HepG2 (cell line): ENCODE data around the gene ZFPL1. TPM values are rescaled to one million over a fixed set of nuclear protein-coding genes. Genes with fewer than 3 reads are reported as not detected.

Experiments
- ATF7-NPFF ChIP-seq: sonication (generic); formaldehyde crosslinking; IDR thresholded peaks from 2 replicates; pipeline ENCODE4 v1.8.1; 2023; ENCODE audit warnings: mild to moderate bottlenecking, low read depth, missing genetic modification reagents, moderate library complexity
- CC2D1A ChIP-seq: sonication (generic); formaldehyde crosslinking; IDR thresholded peaks from 2 replicates; pipeline ENCODE4 v1.8.1; 2023; ENCODE audit warnings: mild to moderate bottlenecking, missing genetic modification reagents
- CCDC6 ChIP-seq: sonication (generic); formaldehyde crosslinking; IDR thresholded peaks from 2 replicates; pipeline ENCODE4 v1.8.1; 2022; ENCODE audit warnings: mild to moderate bottlenecking, missing genetic modification reagents, moderate library complexity
- GPN1 ChIP-seq: sonication (generic); formaldehyde crosslinking; IDR thresholded peaks from 2 replicates; pipeline ENCODE4 v1.5.1; 2020; ENCODE audit warnings: missing genetic modification reagents, borderline replicate concordance
- GTF3A ChIP-seq: sonication (generic); formaldehyde crosslinking; conservative IDR thresholded peaks from 2 replicates; pipeline ENCODE4 v1.4.0; 2020; ENCODE audit warnings: mild to moderate bottlenecking, missing genetic modification reagents
- IRF2 ChIP-seq: IDR thresholded peaks from 2 replicates; pipeline ENCODE4 v1.6.1; 2018; ENCODE audit warnings: missing genetic modification reagents, missing compliant biosample characterization
- MED8 ChIP-seq: sonication (generic); formaldehyde crosslinking; IDR thresholded peaks from 2 replicates; pipeline ENCODE4 v1.8.1; 2023; ENCODE audit warnings: mild to moderate bottlenecking, missing genetic modification reagents; ENCODE audit not compliant: insufficient replicate concordance
- NFE2 ChIP-seq: sonication (generic); formaldehyde crosslinking; IDR thresholded peaks from 2 replicates; pipeline ENCODE4 v1.4.0; 2020; ENCODE audit warnings: missing genetic modification reagents
- NKX3-1 ChIP-seq: sonication (generic); formaldehyde crosslinking; IDR thresholded peaks from 2 replicates; pipeline ENCODE4 v1.5.0; 2020; ENCODE audit warnings: missing genetic modification reagents
- PHB2 ChIP-seq: fragments of 450-650 bp; IDR thresholded peaks from 2 replicates; pipeline ENCODE4 v1.6.1; 2018; ENCODE audit not compliant: partially characterized antibody
- TEAD2 ChIP-seq: sonication (generic); formaldehyde crosslinking; IDR thresholded peaks from 2 replicates; pipeline ENCODE4 v1.9.0; 2021; ENCODE audit warnings: missing genetic modification reagents
- TSC22D2 ChIP-seq: sonication (generic); formaldehyde crosslinking; IDR thresholded peaks from 2 replicates; pipeline ENCODE4 v1.5.1; 2020; ENCODE audit warnings: missing genetic modification reagents, mild to moderate bottlenecking, borderline replicate concordance
- ZHX2 ChIP-seq, 2 experiments: sonication (generic) in 1 of 2; formaldehyde crosslinking in 1 of 2; IDR thresholded peaks; 2 replicates each; pipeline versions ENCODE4 v1.6.1 to v1.9.0; 2014 to 2022; ENCODE audit warnings: antibody characterized with exemption in 1 of 2, borderline replicate concordance in 1 of 2, inconsistent platforms in 1 of 2, low read depth in 1 of 2, missing genetic modification reagents in 1 of 2
- ZNF274 ChIP-seq: sonication (generic); formaldehyde crosslinking; IDR thresholded peaks from 2 replicates; pipeline ENCODE4 v1.5.1; 2020; ENCODE audit warnings: mild to moderate bottlenecking, missing genetic modification reagents
- ZNF331 ChIP-seq: sonication (generic); formaldehyde crosslinking; IDR thresholded peaks from 2 replicates; pipeline ENCODE4 v1.4.0; 2020; ENCODE audit warnings: missing genetic modification reagents
- ZNF460 ChIP-seq: sonication (generic); formaldehyde crosslinking; IDR thresholded peaks from 2 replicates; pipeline ENCODE4 v1.5.1; 2020; ENCODE audit warnings: missing genetic modification reagents, mild to moderate bottlenecking, borderline replicate concordance
- ZNF513 ChIP-seq: sonication (generic); formaldehyde crosslinking; conservative IDR thresholded peaks from 2 replicates; pipeline ENCODE4 v1.5.0; 2020; ENCODE audit warnings: missing genetic modification reagents
- ZNF766 ChIP-seq: sonication (generic); formaldehyde crosslinking; IDR thresholded peaks from 2 replicates; pipeline ENCODE4 v1.5.0; 2020; ENCODE audit warnings: missing genetic modification reagents, borderline replicate concordance
- polyA plus RNA-seq, 8 experiments: library from polyadenylated mRNA; depleted of rRNA in 3 of 8; stranded (reverse) in 7 of 8; unstranded in 1 of 8; fragments of >200 nt; fragmentation: Illumina TruSeq in 4 of 8; extraction: Trizol in 4 of 8; gene quantifications; 2 replicates each; pipeline versions ENCODE4 v1.2.1 to v1.2.3, GENCODE V29; 2011 to 2016; ENCODE audit warnings: low read depth in 4 of 8, missing spikeins in 1 of 8, mixed read lengths in 1 of 8; ENCODE audit not compliant: insufficient read depth in 1 of 8
- total RNA-seq, 5 experiments: library from RNA; depleted of rRNA; stranded (reverse); fragments of >200 nt; fragmentation: Illumina TruSeq; extraction: Trizol; gene quantifications; 2 replicates each; pipeline ENCODE4 v1.2.3, GENCODE V29; 2016; ENCODE audit warnings: low read depth in 1 of 5
- TF ChIP-seq, protein P1 (sequence below): IDR thresholded peaks from 2 replicates; pipeline ENCODE4 v1.6.1; 2016
- TF ChIP-seq, protein P2 (sequence below): sonication (generic); formaldehyde crosslinking; IDR thresholded peaks from 2 replicates; pipeline ENCODE4 v1.5.0; 2020; ENCODE audit warnings: mild to moderate bottlenecking, missing genetic modification reagents

ZFPL1 gene
- total and polyA plus RNA-seq, 2 of the 13 experiments (the other 11 are each of a cell fraction or from before 2014, with no cell fraction given), result 32.2 to 56.0 TPM

DNA sequence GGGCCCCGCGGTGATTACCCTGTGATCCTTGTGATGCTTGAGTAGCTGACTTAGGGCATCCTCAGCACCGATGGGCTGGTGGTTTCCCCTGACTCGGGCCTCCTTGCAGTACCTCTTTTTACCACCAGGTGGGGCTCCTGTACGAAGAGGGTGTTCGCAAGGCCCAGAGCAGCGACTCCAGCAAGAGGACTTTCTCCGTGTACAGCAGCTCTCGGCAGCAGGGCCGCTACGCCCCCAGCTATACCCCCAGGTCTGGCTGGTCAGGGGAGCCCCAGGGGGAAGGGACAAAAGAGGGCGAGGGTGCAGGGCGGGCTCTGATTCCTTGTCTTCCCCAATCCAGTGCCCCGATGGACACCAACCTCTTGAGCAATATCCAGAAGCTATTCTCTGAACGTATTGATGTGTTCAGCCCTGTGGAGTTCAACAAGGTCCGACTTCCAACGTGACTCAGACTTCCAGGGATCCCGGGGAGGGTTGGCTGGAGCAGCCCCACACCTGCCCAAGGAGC is 26.4 kb downstream of the ZFPL1 start (continued):
- TF ChIP-seq ZHX2 (IDR thresholded peaks at IDR 0.05; ENCODE audit: low read depth) (no peak), ZHX2 (CRISPR knock-in tag; IDR thresholded peaks at IDR 0.05; ENCODE audit: borderline replicate concordance) (no peak), PHB2 (no peak), MED8 (CRISPR knock-in tag) (no peak), TSC22D2 (CRISPR knock-in tag) (0 out of 2 replicates have a peak, but pooled peaks have one; percentile 44), CCDC6 (no peak), ZNF460 (CRISPR knock-in tag) (no peak), NKX3-1 (CRISPR knock-in tag) (no peak), GPN1 (CRISPR knock-in tag) (no peak), NFE2 (no peak), TEAD2 (CRISPR knock-in tag) (no peak), ZNF274 (CRISPR knock-in tag) (no peak), CC2D1A (CRISPR knock-in tag) (no peak), ZNF513 (no peak), IRF2 (CRISPR knock-in tag) (0 out of 2 replicates have a peak, but pooled peaks have one; percentile 24), ATF7-NPFF (CRISPR knock-in tag) (no peak), GTF3A (CRISPR knock-in tag) (no peak), ZNF331 (CRISPR knock-in tag) (0 out of 2 replicates have a peak, but pooled peaks have one; percentile 17), ZNF766 (CRISPR knock-in tag) (no peak)
- TF ChIP-seq, protein P1, sequence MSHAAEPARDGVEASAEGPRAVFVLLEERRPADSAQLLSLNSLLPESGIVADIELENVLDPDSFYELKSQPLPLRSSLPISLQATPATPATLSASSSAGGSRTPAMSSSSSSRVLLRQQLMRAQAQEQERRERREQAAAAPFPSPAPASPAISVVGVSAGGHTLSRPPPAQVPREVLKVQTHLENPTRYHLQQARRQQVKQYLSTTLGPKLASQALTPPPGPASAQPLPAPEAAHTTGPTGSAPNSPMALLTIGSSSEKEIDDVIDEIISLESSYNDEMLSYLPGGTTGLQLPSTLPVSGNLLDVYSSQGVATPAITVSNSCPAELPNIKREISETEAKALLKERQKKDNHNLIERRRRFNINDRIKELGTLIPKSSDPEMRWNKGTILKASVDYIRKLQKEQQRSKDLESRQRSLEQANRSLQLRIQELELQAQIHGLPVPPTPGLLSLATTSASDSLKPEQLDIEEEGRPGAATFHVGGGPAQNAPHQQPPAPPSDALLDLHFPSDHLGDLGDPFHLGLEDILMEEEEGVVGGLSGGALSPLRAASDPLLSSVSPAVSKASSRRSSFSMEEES (CRISPR knock-in tag), result no peak
- TF ChIP-seq, protein P2, sequence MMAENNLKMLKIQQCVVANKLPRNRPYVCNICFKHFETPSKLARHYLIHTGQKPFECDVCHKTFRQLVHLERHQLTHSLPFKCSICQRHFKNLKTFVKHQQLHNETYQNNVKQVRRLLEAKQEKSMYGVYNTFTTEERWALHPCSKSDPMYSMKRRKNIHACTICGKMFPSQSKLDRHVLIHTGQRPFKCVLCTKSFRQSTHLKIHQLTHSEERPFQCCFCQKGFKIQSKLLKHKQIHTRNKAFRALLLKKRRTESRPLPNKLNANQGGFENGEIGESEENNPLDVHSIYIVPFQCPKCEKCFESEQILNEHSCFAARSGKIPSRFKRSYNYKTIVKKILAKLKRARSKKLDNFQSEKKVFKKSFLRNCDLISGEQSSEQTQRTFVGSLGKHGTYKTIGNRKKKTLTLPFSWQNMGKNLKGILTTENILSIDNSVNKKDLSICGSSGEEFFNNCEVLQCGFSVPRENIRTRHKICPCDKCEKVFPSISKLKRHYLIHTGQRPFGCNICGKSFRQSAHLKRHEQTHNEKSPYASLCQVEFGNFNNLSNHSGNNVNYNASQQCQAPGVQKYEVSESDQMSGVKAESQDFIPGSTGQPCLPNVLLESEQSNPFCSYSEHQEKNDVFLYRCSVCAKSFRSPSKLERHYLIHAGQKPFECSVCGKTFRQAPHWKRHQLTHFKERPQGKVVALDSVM, result no peak
